Measurements from ENCODE around the gene PTPRN2.

Gene PTPRN2

GRCh38 chr7:157543276-157543675 is 1044.3 kb downstream of the PTPRN2 start:
- no peak for DNase-seq

DNA sequence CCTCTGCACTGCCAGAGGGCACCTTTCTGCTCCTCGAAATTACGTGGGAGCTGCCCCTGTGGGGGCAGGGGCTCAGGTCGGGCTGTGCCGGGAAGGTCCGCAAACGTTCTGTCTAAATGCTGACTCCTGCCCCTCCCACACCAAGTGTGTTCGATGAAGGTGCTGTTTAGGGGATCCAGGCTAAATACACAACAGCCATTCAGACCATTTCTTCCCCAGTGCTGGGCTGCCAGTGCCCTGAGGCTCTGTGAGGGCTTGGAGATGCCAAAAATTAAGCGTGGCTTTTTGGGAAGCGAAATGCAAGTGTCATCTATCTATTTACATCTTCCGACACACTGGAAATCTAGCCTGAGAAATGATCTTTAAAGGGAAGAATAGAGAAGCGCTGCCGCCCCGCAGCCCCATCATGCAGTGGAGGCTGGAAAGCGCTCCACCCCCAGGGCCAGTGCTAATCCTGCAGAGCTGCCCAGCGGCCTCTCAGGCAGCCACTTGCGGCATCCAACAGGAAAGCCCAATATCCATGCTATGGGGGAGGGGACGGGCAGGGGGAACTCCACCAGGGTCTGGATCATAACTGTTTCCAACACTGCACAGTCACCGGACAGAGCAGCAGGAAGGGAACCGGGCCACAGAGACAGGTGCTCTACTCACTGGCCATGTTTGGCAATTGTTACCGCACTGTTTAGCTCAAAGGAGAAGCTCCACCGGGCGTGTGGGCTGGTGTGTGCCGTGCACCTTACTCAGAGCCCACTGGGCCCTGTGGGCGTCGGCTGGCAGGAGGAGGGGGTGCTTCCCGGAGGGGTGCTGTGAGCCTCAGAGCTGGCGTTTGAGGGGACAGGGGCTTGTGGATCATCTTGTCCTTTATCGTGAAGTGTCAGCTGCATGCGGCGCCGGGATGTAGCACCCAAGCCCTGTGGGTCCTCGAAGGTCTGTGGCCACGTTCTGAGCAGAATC is 1045.3 kb downstream of the PTPRN2 start:
- DNase-seq = no peak

- no peak for DNase-seq
Observed at GRCh38 chr7:157541295-157542067, 1046.1 kb downstream of the PTPRN2 start.

GRCh38 chr7:157540606-157541294 is 1046.9 kb downstream of the PTPRN2 start:
- DNase-seq = no peak

DNA sequence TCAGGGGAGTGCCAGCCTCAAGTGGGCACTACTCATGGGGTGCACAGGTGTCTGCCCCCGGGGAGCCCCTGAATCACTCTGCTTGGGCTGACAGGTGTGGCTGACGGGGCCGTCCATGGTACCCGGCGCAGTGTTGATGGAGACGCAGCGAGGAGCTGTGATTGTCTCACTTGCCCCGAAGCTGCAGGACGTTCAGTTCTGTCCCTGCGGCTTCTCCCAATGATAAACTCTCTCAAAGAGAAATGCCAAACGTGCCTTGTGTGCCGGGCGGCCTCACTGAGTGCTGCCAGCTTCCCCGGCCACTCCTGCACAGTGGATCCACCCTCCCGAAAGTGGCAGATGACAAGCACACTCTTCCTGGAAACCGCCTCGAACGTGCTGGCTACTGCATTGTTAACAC is 1047.6 kb downstream of the PTPRN2 start:
- no peak for DNase-seq

GRCh38 chr7:157539521-157539920 is 1048.1 kb downstream of the PTPRN2 start:
- no peak for DNase-seq

GRCh38 chr7:157538735-157539134 is 1048.9 kb downstream of the PTPRN2 start:
- no peak for DNase-seq

DNA sequence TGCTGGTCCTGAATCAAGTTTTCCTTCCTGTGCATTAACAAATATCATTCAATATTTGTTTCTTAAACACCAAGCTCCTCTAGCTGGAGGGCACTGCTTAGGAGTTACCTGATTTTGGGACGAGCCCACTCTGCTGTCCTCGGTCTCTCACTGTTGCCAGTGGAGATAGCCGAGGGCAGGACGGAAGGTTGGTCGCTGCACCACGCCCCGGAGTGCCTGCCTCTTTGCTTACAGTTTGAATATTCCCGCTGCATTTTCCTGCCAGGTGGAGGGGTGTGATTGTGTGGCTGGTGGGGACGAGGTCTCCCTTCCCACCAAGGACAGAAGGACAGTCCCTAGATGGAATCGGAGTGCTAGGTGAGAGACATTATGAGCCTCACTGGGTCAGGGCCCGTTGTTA is 1049.3 kb downstream of the PTPRN2 start:
- DNase-seq = no peak

DNA sequence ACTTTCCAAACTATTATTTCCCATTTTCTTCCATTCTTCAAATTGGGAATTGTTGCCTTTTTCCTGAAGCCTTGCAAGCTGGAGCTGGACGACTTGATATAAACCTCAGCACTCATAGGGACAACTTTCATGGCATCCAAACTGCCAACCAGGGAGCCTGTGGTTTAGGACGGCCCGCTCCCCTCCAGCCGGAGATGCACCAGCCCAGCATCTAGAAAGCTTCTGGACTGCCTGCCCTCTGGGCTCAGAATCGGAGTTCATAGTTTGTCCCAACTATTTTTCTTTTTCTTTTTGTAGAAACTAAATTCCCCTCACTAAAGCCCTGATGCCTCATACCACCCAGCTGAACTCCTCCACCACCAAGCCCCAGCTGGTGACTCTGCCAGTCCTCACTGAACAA is 1050.6 kb downstream of the PTPRN2 start:
- DNase-seq = no peak

DNA sequence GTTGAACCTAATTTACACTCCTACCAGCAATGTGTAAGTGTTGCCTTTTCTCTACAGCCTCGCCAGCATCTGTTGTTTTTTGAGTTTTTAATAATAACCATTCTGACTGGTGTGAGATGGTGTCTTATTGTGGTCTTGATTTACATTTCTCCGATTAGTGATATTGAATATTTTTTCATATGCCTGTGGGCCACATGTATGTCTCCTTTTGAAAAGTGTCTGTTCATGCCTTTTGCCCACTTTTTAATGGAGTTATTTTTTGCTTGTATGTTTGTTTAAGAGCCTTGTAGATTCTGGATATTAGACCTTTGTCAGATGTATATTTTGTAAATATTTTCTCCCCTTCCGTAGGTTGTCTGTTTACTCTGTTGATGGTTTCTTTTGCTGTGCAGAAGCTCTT is 1055.6 kb downstream of the PTPRN2 start:
- DNase-seq = no peak

- no peak for DNase-seq
Observed at GRCh38 chr7:157529768-157530560, 1057.7 kb downstream of the PTPRN2 start.

GRCh38 chr7:157528785-157529341 is 1058.8 kb downstream of the PTPRN2 start:
- no peak for DNase-seq

- no peak for DNase-seq
Observed at GRCh38 chr7:157527686-157528085, 1059.9 kb downstream of the PTPRN2 start.

DNA sequence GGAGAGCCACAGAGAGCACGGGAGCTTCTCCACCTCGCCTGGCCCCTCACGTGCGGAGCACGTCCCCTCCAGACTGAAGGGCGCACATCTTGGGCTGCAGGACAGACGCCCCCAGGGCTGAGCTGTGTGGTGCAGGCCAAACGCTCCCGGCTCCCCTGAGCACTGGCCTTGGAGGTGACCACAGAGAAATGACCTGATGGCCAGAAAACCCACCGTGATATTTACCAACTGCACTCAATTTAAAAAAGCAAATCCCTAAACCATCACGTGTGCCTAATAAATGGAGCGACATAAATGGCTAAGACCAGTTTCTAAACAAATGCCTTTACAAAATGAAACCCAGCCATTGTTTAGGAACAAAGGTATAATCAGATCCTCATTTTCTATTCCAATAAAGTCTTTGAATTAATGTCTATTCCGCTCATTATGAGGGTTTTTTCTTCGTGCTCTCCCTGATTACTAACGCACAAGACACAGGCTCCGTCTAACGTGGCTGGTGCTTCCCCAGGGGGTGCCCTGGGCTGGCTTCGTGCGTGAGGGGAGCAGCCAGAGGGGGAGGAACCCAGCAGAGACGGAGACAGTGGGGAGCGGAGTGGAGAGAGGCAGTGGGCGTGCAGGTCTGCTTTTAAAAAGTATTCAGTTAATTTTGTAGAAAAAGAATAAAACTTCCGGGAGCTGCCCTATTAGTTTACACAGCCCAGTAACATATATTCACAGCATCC is 1060.5 kb downstream of the PTPRN2 start:
- no peak for DNase-seq

GRCh38 chr7:157526005-157526912 is 1061.4 kb downstream of the PTPRN2 start:
- DNase-seq = no peak

DNA sequence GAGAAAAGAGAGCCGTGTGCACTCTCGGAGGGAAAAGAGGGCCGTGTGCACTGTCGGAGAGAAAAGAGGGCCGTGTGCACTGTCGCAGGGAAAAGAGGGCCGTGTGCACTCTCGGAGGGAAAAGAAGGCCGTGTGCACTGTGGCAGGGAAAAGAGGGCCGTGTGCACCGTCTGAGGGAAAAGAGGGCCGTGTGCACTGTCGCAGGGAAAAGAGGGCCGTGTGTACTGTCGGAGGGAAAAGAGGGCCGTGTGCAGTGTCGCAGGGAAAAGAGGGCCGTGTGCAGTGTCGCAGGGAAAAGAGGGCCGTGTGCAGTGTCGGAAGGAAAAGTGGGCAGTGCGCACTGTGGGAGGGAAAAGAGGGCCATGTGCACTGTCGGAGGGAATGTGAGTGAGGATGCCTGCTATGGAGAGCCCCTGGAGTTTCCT is 1062.1 kb downstream of the PTPRN2 start:
- no peak for DNase-seq

DNA sequence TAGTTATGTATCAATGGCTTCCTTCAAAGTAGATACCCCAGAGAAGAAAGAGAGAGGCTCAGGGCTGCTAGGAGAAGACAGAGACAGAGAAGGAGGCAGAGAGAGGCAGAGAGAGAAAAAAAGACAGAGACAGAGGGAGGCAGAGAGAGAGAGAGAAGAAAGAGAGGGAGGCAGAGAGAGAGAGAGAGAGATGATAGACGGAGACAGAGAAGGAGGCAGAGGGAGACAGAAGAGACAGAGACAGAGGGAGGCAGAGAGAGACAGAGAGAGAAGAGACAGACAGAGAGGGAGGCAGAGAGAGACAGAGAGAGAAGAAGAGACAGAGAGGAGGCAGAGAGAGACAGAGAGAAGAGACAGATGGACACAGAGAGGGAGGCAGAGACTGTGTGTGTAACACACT is 1062.9 kb downstream of the PTPRN2 start:
- no peak for DNase-seq

GRCh38 chr7:157523766-157524421 is 1063.7 kb downstream of the PTPRN2 start:
- DNase-seq = no peak

DNA sequence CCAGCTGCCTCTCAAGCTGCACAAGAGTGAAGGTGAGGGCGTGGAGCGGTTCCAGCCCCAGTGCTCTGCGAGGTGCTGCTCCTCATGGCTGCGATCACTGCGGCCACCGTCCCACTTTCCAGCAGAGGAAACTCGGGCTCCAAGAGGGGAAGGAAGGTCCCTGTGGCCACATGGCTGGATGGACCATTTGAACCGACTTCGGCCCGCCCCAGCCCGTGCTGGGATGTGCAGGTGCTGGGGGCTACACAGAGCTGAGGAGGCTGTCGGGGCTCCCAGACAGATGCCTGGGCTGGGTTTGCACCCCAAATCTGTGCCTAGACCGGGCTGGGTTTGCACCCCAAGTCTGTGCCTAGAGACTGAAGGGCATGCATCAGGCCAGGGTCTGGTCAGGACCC is 1064.3 kb downstream of the PTPRN2 start:
- no peak for DNase-seq

DNA sequence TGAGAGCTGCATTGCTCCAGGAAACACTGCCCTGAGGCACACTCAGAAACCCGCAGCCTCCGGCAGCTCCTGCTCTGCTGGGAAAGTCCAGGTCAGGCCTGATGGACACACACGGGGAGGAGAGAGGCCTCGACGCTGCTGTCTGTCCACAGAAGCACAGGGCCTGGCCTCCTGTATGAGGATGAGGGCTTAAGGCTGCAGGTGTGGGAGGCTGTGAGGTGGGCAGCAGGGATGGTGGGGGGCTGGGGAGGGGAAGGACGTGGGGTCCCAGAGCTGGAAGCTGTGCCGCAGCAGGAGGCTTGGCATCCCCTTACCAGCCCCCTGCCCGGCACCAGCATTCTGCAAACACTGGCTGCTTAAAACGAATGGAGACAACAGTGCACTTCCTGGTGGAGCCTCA is 1064.7 kb downstream of the PTPRN2 start:
- no peak for DNase-seq
